Ishikawa (cell line): ENCODE measurements around the gene LRRFIP2.

Experiments
- CEBPB ChIP-seq: IDR thresholded peaks from 2 replicates; pipeline ENCODE4 v1.6.1; 2012
- CREB1 ChIP-seq: IDR thresholded peaks from 2 replicates; pipeline ENCODE4 v1.6.1; 2012; ENCODE audit warnings: low read depth
- EGR1 ChIP-seq: IDR thresholded peaks from 2 replicates; pipeline ENCODE4 v1.6.1; 2012
- EP300 ChIP-seq: IDR thresholded peaks from 2 replicates; pipeline ENCODE4 v1.6.1; 2012; ENCODE audit warnings: borderline replicate concordance
- FOXM1 ChIP-seq: IDR thresholded peaks from 2 replicates; pipeline ENCODE4 v1.6.1; 2012; ENCODE audit warnings: low read depth, borderline replicate concordance
- NFIC ChIP-seq: IDR thresholded peaks from 2 replicates; pipeline ENCODE4 v1.6.1; 2012
- TAF1 ChIP-seq: IDR thresholded peaks from 2 replicates; pipeline ENCODE4 v1.6.1; 2012; ENCODE audit warnings: low read depth, mild to moderate bottlenecking
- TCF12 ChIP-seq: IDR thresholded peaks from 2 replicates; pipeline ENCODE4 v1.6.1; 2012; ENCODE audit warnings: low read depth
- TEAD4 ChIP-seq: IDR thresholded peaks from 2 replicates; pipeline ENCODE4 v1.6.1; 2012
- YY1 ChIP-seq: IDR thresholded peaks from 2 replicates; pipeline ENCODE4 v1.6.1; 2012; ENCODE audit warnings: low read depth
- ZBTB7A ChIP-seq: IDR thresholded peaks from 2 replicates; pipeline ENCODE4 v1.6.1; 2012; ENCODE audit warnings: low read depth
- TF ChIP-seq, protein P1 (sequence below): IDR thresholded peaks from 2 replicates; pipeline ENCODE4 v1.6.1; 2012

The LRRFIP2 gene

DNA sequence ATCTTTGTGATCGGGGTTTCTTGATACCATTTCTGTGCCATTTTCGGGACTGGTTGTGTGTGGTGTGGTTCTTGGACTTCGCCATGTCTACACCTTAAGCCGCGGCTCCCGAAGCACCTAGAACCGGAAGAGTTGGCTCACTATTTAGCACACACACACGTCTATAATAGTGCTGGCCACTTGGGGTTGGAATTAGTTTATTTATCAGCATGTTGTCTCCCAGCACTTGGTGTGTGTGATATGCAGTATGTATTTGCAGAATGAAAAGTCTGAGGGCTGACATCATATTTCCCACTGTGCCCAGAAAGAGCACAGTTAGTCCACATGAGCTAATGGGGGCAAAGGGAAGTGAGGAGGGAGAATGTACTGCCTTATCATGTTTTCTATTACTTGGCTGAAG is 157.5 kb downstream of the LRRFIP2 start:
- no peak for TF ChIP-seq TCF12
- no peak for TF ChIP-seq NFIC

GRCh38 chr3:37015642-37016041 is 158.7 kb downstream of the LRRFIP2 start:
- no peak for TF ChIP-seq CEBPB
- TF ChIP-seq YY1, result no peak
- TF ChIP-seq TAF1, result no peak

DNA sequence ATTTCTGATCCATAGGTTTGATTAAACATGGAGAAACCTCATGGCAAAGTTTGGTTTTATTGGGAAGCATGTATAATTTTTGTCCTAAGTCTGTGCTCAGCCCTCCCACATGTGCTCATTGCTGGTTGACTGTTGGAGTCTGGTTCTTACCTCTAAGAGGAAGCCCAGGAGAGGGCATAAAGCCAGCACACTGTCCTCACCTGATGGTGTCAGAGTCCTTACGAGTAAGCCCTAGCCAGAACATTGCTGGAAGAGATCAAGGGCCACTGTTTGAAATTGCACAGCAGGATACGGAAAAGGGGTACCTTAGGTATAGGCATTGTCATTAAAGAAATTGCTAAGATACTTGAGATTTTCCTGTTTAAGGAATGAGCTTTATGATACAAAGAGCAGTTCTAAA is 159.8 kb downstream of the LRRFIP2 start:
- TF ChIP-seq CREB1 (no peak), EGR1 (no peak), TEAD4 (no peak), EP300 (no peak), FOXM1 (no peak), TCF12 (no peak), ZBTB7A (no peak)
- TF ChIP-seq, protein P1, sequence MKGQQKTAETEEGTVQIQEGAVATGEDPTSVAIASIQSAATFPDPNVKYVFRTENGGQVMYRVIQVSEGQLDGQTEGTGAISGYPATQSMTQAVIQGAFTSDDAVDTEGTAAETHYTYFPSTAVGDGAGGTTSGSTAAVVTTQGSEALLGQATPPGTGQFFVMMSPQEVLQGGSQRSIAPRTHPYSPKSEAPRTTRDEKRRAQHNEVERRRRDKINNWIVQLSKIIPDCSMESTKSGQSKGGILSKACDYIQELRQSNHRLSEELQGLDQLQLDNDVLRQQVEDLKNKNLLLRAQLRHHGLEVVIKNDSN, result no peak
